Lower leg skin (tissue), 3 donors: Measurements from ENCODE around the gene BABAM2.

Experiments
- CTCF ChIP-seq, 3 donors: fragments of 450-650 bp; IDR thresholded peaks; one replicate each; pipeline ENCODE4 v1.5.1; 2016; ENCODE audit warnings: antibody characterized with exemption in 3 of 3, mild to moderate bottlenecking in 3 of 3, moderate library complexity in 2 of 3
- POLR2A ChIP-seq, 2 donors: fragments of 450-650 bp; IDR thresholded peaks; one replicate each; pipeline ENCODE4 v1.6.1; 2016 to 2017; ENCODE audit warnings: antibody characterized with exemption in 2 of 2, mild to moderate bottlenecking in 1 of 2, moderate library complexity in 1 of 2

DNA sequence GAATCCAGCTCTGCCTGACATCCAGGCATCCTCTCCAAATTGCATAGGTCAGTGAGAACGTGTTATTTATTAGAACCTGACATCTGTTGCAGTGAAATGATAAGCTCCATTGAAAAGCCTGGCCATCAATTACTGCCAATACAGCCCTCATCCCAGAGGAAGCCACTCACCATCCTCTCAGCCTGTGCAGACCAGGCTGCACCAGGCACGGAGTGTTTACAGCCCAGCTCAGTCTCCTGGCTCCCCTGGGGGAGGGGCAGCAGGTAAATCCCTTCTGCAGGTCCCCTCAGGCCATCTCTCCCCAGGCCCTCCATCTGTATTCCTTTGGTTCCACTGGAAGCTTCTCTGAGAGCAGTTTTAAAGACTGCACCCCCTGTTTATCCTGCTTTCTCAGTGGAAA, 419.6 kb downstream of the BABAM2 start:
- TF ChIP-seq CTCF (IDR thresholded peaks at IDR 0.05): no peak
- no peak for TF ChIP-seq POLR2A (IDR thresholded peaks at IDR 0.05)
